Activated CD4-positive, alpha-beta T cell treated with anti-CD3 and anti-CD28 coated beads, Interleukin-2, amount 50 U/mL, for 48 hours (primary cell): ENCODE measurements around the gene RAPGEF6.
"Not testable (repeated sequence)": the region's sequence is repeated elsewhere in the genome, so short reads cannot be mapped to it uniquely, and the experiment has no call there.

ENCODE experiments used
- DNase-seq, 2 experiments: peaks; one replicate each; pipeline ENCODE4 v3.0.0-alpha.2; 2020

RAPGEF6 gene, protein sequence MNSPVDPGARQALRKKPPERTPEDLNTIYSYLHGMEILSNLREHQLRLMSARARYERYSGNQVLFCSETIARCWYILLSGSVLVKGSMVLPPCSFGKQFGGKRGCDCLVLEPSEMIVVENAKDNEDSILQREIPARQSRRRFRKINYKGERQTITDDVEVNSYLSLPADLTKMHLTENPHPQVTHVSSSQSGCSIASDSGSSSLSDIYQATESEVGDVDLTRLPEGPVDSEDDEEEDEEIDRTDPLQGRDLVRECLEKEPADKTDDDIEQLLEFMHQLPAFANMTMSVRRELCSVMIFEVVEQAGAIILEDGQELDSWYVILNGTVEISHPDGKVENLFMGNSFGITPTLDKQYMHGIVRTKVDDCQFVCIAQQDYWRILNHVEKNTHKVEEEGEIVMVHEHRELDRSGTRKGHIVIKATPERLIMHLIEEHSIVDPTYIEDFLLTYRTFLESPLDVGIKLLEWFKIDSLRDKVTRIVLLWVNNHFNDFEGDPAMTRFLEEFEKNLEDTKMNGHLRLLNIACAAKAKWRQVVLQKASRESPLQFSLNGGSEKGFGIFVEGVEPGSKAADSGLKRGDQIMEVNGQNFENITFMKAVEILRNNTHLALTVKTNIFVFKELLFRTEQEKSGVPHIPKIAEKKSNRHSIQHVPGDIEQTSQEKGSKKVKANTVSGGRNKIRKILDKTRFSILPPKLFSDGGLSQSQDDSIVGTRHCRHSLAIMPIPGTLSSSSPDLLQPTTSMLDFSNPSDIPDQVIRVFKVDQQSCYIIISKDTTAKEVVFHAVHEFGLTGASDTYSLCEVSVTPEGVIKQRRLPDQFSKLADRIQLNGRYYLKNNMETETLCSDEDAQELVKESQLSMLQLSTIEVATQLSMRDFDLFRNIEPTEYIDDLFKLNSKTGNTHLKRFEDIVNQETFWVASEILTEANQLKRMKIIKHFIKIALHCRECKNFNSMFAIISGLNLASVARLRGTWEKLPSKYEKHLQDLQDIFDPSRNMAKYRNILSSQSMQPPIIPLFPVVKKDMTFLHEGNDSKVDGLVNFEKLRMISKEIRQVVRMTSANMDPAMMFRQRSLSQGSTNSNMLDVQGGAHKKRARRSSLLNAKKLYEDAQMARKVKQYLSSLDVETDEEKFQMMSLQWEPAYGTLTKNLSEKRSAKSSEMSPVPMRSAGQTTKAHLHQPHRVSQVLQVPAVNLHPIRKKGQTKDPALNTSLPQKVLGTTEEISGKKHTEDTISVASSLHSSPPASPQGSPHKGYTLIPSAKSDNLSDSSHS (N-terminal part only)

DNA sequence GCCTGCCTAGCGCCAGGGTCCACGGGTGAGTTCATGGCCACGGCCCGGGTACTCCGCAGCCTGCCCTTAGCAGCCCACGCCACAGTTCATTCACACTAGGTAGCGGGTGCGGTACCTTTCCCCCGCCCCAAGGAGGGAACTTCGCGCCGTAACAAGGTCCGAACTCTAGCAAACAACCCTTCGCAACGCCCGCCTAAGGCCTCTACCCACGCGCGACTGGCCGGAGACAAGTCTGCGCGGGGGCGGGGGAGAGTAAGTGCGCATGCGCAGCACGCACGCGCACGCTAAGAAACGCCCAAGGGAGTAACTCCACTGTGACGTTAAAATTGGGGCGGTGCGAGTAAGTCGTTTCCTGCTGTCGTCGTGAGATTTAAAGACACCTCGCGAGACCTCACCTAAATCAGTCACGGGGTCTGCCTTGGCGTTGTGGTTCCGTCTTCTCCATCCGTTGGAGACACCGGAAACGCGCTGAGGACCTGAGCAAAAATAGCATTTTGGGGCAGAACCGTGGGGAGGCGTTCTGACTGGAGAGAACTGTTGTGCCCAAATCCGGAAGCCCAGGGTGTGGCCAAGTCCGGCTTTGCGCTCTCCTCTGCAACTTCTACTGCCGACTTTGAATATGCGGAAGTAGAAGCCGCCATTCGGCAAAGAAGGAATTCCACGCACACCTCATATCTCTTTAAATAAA is at the start of gene RAPGEF6:
RAPGEF6 (minus strand) TSS at position 234 of the 688 bp plus-strand sequence; CDS start at position 35, 199 bp downstream.
- peak; percentile 95 to 97 for DNase-seq

DNA sequence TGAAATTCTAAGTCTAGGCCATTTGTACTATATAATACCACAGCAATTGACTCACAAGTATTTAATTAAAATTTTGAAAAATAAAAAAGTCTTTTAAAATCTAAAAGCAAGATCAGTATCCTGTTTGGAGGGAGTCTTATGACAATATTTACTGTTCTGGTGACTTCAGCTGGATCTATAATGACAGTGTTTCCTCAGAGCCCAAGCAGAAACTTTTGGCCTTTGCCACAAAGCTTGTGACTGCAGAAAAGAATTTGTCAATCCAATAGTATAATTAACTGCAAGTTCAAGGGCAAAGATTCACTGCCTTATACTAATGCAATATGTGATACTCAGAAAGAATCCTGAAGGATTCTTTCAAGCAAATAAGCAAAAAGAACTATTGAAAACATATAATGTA is 49.6 kb upstream of the RAPGEF6 start:
- no peak for DNase-seq

DNA sequence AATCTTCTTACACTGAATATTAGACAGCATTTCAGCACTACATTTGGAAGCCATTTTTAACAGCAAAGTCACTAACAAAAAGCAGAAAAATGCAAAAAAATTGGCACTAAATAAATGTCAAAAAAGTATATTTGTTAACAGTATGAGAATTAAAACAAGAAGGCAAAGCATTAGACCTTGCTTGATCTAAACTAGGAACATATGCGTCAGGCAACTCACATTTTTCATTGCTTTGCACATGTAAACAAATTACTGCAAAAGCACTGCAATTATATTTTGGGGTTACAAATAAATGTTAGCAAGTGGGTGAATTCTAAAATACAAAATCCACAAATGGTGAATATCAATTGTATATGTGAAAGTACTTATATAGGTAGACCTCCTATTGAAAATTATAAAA is 49.0 kb upstream of the RAPGEF6 start:
- DNase-seq, result no peak

DNA sequence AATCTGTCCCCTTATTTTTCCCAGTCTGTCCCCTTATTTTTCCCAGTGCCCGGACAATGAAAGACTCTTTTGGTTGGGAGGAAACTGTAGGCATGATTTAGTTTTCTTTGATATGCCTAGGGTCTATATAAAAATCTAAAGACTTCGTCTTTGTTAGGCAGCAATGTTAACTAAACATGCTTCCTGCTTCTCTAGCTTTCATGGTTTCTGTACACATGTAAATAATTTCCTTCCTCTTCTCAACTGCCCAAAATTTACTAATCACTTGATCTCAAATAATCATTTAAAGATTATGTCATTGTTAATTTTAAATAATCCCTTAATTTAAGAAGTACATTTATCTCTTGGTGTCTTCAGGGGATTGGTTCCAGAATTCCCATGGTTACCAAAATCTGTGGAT is 47.8 kb upstream of the RAPGEF6 start:
- DNase-seq, result no peak

DNA sequence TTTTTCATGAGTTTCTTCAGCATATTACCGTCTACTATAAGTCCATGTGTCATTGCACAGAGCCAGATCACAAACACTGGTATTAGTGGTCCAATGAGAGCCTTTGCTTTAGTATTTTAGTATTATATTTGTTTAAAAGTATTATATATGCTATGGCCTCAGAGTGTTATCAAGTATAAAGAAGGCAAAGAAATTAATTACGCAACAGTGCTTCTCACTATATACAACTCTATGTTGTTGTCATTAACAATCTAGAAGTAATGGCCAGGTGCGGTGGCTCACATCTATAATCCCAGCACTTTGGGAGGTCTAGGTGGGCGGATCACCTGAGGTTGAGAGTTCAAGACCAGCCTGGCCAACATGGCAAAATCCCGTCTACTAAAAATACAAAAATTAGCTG is 47.1 kb upstream of the RAPGEF6 start:
- no peak for DNase-seq

DNA sequence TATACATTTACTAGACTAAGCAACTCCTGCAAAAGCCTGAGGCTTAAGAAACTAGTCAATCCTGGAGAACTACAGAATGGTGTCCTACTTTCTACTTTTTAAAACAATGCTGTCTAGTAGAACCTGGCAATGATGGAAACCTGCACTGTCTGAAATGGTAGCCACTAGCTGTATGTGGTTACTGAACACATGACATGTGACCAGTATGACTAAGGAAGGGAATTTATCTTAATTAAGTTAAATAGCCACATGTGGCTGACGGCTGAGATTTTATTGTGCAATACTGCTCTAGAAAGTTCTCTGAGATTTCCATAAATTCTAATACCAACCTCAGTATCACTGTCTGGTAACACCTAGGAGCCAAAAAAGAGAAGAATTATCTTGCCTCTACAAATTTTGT is 44.9 kb upstream of the RAPGEF6 start:
- DNase-seq, result no peak

DNA sequence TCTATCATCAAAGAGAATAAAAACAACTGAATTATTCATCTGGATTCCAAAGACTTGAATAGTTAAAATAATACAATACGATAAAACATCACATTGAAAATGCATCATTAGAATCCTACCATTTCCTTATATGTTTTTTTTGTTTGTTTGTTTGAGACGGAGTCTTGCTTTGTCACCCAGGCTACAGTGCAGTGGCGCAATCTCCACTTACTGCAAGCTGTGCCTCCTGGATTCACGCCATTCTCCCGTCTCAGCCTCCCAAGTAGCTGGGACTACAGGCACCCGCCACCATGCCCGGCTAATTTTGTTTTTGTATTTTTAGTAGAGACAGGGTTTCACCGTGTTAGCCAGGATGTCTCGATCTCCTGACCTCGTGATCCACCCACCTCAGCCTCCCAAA is 43.2 kb upstream of the RAPGEF6 start:
- DNase-seq, result not testable (repeated sequence)

DNA sequence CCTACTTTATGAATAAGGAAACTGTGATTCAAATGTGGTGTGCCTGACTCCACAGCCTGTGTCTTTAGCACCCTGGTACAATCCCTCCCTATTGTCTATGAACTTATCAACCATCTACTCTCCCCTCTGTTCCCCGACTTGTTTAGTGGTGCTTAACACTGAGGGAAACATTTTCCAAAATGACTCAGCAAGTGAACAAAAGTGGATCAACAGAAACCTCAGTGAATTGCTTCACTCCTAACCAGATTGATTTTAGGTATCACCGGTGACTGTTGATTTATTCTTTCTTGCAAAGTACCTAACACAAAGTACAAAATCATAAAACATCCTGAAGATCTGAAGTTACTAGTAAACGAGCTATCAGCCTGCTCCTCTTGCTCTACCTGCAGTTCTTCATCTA is 42.1 kb upstream of the RAPGEF6 start:
- DNase-seq, result no peak

DNA sequence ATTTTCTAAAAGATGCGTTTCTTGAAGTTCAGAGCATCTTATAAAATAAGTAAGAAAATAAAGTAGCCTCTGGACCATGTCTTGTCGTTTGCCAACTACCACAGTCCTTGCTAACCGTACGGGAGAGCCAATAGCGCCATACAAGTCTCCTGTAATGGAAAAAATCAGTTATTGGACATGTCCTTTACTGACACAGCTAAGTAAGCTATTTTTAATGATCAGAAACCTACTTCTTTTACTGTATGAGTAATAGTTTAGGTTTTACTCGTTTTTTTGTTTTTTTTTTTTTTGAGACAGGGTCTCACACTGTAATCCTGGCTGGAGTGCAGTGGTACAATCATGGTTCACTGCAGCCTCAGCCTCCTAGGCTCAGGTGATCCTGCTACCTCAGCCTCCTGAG is 37.7 kb upstream of the RAPGEF6 start:
- no peak for DNase-seq

DNA sequence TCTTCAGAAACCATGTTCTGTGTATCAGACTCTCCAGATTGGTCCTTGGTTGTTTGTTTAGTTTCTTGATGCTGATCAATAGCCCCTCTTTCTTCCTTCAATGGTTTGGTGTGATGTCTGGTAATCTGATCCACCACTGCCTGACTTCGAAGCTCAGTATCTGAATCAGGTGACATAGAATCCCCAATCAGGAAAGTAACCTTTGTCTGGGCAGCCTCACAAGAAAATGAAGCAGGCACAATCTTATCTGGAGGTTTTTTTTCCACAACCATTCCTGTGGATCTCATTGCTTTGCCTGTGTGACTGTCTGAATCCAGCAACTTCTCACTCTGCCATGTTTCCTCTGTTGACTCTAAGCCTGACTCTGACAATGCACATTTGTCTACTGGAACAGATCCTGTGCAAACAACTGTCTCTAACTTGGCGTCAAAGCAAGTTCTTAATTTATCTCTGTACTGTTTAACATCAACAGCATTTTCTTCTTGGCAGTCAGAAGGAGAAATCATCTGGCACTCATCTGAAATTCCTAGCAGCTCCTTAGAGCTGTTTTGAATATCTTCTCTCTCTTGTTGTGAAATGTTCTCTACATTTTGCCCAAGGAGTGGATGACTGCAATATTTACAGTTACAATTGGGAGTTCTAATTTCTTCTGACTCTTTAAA is 37.1 kb upstream of the RAPGEF6 start:
- DNase-seq, result no peak

DNA sequence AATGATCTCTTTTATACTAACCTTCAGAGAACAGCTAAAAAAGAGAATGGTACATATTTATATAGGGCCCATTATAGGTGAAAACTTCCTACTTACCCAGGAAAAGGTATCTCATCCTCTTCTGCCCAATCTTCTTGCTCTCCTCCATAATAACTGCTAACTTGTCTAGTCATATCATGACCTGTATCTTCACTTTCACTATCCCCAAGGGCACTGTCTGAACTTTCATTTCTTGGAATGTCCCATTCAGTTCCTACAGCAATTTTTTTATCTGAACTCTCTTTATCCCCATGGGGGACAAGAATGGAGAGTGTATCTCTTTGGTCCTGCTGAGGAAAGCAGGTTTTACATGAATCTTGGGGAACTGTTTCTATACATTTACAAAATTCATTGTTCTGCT is 36.4 kb upstream of the RAPGEF6 start:
- DNase-seq, result no peak

DNA sequence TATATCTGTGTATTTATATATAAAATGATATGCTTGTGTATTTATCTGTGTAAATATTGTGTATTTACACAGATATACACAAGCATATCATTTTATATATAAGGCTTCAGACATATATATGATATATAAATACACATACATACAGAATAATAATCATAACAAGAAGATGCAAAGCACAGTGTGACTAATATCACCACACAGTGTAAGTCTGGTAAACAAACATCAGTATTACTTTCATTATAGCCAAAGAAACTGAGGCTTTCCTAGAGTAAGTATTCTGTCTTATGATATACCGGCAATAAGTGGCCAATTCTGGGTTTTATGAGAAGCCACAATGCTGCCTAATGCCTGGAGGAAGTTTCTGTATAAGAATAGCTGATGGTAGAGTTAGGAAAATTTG is 29.9 kb upstream of the RAPGEF6 start:
- no peak for DNase-seq

DNA sequence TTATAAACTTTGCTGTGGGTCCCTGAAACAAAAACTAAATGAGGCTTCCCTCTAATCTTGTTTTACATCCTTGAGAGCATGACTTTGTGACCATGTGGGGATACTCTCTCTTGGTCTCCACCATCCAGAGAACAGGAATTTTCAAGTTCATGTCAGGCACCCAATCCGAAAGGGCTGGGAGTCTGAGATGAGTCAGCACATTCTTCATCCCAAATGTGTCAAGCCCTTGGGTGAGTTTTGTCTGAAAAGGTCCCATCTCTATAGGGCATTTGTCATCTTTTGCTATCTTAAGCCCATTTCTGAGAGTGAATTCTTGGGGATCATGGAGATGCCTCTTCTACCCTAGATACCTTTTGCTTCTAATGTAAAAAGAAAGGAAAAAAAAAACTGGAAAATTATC is 26.9 kb upstream of the RAPGEF6 start:
- DNase-seq, result no peak

DNA sequence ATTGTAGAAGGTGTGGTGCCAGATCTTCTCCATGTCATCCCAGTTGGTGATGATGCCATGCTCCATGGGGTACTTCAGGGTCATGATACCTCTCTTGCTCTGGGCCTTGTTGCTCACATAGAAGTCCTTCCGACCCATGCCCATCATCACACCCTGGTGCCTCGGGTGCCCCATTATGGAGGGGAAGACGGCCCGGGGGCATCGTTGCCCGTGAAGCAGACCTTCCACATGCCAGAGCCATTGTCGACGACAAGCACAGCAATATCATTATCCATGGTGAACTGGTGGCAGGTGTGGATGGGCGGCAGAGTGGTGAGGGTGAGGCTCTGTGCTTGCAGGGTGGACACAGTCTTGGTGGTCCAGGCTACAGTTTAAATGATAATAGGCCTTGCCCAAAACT is 24.8 kb upstream of the RAPGEF6 start:
- DNase-seq, result no peak

DNA sequence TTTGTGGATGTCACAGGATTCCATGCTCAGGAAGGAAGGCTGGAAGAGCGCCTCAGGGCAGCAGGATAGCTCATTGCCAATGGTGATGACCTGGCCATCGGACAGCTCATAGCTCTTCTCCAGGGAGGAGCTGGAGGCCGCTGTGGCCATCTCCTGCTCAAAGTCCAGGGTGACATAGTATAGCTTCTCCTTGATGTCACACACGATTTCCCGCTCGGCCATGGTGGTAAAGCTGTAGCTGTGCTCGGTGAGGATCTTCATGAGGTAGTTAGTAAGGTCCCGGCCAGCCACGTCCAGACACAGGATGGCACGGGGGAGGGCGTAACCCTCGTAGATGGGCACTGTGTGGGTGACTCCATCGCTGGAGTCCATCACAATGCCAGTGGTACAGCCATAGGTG is 24.3 kb upstream of the RAPGEF6 start:
- no peak for DNase-seq

DNA sequence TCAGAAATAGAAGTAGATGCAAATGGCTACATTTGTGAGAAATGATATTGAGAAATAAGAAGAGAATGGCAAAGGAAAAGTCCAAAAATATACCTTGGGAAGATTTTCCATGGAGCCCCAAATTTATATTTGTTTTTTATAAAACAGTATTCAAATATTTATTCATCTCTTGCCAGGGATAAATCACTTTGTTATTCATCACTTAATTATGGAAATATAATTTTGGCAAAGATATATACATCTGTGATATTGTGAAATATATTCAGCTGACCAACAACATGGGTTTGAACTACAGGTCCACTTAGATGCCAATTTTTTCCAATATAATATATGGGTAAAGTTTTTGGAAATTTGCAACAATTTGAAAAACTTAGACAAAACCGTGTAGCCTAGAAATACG is 19.7 kb upstream of the RAPGEF6 start:
- DNase-seq, result no peak

DNA sequence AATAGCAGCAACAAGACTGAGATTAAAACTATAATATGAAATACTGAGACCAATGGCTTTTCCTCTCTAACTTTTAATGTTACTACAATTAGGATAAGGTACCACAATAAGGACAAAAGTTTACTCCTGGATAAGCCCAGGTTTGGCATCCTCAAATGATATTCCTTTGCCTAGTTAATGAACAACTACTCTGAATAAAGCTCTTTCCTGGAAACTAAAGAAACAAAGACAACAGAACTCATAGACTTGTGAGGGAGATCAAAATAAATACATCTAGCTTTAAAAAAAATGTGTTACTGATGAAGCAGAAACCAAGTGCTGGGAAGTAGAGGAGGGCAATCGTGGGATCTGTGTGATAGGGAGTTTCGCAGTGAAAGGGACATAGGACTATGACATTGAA is 19.3 kb upstream of the RAPGEF6 start:
- no peak for DNase-seq

DNA sequence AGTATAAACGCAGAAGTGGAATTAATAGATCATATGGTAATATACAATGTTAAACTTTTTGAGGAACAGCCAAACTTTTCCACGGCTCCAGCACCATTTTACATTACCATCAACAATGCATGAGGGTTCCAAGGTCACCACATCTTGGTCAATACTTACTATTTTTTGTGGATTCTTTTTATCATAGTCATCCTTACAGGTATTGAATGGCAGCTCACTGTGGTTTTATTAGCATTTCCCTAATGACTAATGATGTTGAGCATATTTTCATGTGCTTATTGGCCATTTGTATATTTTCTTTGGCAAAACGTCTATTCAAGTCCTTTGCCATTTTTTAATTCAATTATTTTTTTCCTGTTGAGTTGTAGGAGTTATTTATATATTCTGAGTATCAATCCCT is 14.1 kb upstream of the RAPGEF6 start:
- DNase-seq, result no peak

DNA sequence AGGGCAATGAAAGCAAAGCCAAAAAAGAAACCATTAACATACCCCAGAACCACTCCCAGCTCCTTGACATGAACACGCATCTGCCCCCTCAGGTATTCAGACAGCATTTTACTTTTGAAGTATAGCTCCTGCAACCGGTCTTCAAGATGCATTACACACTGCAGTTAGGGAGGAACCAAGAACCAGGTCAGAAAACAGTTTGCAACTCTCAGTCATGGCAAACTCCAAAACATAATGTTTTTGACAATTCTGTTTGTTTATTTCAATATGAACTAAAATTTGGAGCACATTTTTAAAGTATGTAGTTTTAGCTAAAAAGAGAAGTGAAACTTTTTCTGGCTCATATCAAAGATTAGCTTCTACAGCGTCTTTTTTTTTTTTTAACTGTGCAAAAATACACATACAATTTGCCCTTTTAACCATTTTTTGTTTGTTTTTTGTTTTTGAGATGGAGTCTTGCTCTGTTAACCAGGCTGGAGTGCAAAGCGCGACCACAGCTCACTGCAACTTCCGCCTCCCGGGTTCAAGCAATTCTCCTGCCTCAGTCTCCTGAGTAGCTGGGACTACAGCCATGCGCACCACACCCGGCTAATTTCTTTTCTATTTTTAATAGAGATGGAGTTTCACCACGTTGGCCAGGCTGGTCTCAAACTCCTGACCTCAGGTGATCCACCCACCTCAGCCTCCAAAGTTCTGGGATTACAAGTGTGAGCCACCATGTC is 12.2 kb upstream of the RAPGEF6 start:
- no peak for DNase-seq

DNA sequence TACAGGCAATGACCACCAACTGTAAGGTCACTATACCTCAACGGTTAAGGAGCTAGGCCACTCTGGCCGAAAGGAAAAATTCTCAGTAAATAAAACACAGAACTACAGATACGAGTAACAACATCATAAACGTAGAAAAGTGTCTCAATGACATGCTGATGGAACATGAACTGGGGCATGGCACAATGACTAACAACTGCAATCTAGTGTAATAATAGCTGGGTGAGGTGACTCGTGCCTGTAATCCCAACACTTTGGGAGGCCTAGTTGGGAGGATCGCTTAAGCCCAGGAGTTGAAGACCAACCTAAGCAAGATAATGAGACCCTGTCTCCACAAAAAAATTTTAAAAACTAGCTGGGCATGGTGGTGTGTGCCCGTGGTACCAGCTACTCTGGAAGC is 9.8 kb upstream of the RAPGEF6 start:
- DNase-seq, result no peak

DNA sequence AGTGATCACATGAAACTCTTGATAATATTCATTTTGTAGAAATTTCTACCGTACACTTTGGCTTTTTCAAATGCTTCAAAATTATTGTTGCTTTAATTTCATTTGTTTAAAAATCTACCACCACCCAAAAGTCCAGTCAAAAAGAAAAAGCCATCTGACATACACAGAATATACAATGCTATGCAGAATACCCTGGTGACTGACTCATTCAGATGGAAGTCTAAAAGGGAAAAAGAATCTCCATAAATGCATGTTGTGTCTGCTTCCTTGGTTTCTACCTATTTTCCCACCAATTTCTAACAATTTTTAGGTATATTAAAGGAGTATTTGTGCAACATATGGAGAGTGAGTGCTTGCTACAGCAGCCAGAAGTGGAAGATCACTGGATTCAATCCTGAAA is 9.3 kb upstream of the RAPGEF6 start:
- no peak for DNase-seq
